NCI-H510A treated with DMSO at 0.1 percent for 48 hours (cell line): ENCODE results near the gene TOX4.
"Not testable (repeated sequence)": the region's sequence is repeated elsewhere in the genome, so short reads cannot be mapped to it uniquely, and the experiment has no call there.

Source experiments
- DNase-seq: peaks from one replicate; lab custom pipeline; 2025; lab: John Stamatoyannopoulos, UW

TOX4 gene

GRCh38 chr14:21535545-21536417 lies 58.8 kb downstream of the TOX4 start:
- no peak for DNase-seq

- DNase-seq = no peak
These were observed 59.6 kb downstream of the TOX4 start for GRCh38 chr14:21536418-21537089.

GRCh38 chr14:21537090-21537424 lies 60.1 kb downstream of the TOX4 start:
- DNase-seq = no peak

GRCh38 chr14:21539189-21539940 lies 62.4 kb downstream of the TOX4 start:
- no peak for DNase-seq

GRCh38 chr14:21541413-21542074 lies 64.5 kb downstream of the TOX4 start:
- no peak for DNase-seq

- no peak for DNase-seq
These were observed 66.5 kb downstream of the TOX4 start for GRCh38 chr14:21543521-21543960.

- no peak for DNase-seq
These were observed 67.0 kb downstream of the TOX4 start for GRCh38 chr14:21543963-21544362.

GRCh38 chr14:21544588-21544987 lies 67.6 kb downstream of the TOX4 start:
- DNase-seq = not testable (repeated sequence)
